Duodenal mucosa (tissue), 2 donors: ENCODE data around the gene CR2.
A peak's percentile ranks its signal among the peaks of the same experiment; 100 is the strongest.

Experiments
- H3K27ac ChIP-seq: one replicate; pipeline ENCODE4 v1.7.0; 2013; ENCODE audit warnings: low read depth, low read length
- H3K27me3 ChIP-seq, 2 donors: one replicate each; pipeline ENCODE4 v1.7.0; 2013; ENCODE audit warnings: low read length in 2 of 2, control low read depth in 1 of 2; ENCODE audit not compliant: insufficient read depth in 2 of 2, control insufficient read depth in 1 of 2
- H3K36me3 ChIP-seq, 2 donors: one replicate each; pipeline ENCODE4 v1.7.0; 2013; ENCODE audit warnings: low read length in 2 of 2, control low read depth in 1 of 2; ENCODE audit not compliant: insufficient read depth in 2 of 2, control insufficient read depth in 1 of 2
- H3K4me1 ChIP-seq, 2 donors: one replicate each; pipeline ENCODE4 v1.7.0; 2013; ENCODE audit warnings: low read length in 2 of 2, control low read depth in 1 of 2; ENCODE audit not compliant: insufficient read depth in 2 of 2, control insufficient read depth in 1 of 2
- H3K4me3 ChIP-seq, 2 donors: one replicate each; pipeline ENCODE4 v1.7.0; 2013; ENCODE audit warnings: low read length in 2 of 2, low read depth in 1 of 2
- H3K9ac ChIP-seq, 2 donors: one replicate each; pipeline ENCODE4 v1.7.0; 2013; ENCODE audit warnings: low read length in 2 of 2, low read depth in 1 of 2
- H3K9me3 ChIP-seq, 2 donors: one replicate each; pipeline ENCODE4 v1.7.0; 2013; ENCODE audit warnings: low read length in 2 of 2, control low read depth in 1 of 2; ENCODE audit not compliant: control insufficient read depth in 1 of 2

Gene CR2

DNA sequence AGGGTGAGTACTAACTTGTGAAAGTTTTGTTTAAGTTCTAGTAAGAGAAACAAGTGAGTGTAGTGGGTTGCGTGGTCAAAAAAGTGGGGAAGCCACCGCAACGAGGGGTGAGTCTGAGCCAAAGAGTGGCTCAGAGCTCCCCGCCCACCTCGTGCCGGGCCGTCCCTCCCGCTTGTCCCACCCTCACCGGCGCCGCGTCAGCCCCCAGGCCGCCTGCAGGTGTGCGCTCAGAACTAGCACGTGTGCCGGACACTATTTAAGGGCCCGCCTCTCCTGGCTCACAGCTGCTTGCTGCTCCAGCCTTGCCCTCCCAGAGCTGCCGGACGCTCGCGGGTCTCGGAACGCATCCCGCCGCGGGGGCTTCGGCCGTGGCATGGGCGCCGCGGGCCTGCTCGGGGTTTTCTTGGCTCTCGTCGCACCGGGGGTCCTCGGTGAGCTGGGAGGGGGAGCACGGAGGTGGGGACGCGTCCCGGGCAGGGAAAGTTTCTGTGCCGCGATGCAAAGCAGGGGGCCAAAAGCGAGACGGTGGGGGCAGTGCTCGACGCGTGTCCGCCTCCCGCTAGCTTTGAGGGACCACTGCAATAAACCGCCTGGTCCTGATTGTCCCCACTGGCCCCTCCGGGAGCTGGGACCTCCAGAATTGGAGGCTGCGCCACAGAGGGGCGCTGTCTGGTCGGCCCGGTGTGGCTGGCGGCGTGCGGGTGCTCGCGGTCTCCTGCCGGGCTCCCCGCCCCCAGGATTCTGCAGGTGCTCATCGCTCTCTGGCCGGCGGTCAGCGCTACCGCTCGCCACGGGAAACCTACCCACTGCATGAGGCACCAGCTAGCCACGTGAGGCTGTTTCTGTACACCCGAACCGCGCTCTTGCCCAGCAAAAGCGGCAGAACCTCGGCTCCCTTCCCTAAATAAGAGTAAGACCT is at the start of gene CR2:
Gene CR2 (plus strand): TSS at position 283 of the 919 bp plus-strand sequence. CDS start 91 bp downstream, at position 374.
- Histone ChIP-seq H3K27me3 (peaks cover 32 to 33% of the 10 kb centered on the region in 2 donors), H3K9ac (peak within 1 kb of the TSS; percentile 25 to 34), H3K36me3 (no peaks in the 10 kb centered on the region), H3K9me3 (no peaks in the 10 kb centered on the region), H3K4me1 (peaks cover 0 to 12% of the 10 kb centered on the region in 2 donors), H3K4me3 (peak within 1 kb of the TSS; percentile 45 to 67), H3K27ac (no peak within 1 kb of the TSS)

DNA sequence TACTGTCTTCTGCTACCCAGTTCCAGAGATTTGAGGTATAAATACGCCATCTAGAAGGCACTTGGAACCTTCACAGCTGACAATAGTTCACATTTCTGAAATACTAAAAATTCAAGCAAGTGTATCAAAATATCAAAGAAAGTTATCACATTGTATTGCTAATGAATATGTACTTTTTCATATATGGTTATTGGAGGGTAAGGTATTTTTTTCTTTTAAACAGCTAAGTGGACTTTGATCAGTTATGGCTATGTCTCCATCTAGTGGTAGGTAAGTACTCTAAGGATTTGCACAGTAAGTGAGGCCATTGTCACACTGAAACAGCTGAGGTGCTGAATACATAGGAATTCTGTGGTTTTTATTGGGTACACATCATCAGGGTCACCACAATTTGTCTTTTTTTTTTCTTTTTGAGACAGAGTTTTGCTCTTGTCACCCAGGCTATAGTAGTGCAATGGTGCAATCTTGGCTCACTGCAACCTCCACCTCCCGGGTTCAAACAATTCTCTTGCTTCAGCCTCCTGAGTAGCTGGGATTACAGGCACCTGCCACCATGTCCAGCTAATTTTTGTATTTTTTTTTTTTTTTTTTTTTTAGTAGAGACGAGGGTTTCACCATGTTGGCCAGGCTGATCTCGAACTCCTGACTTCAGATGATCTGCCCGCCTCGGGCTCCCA is 49.1 kb upstream of the CR2 start:
- Histone ChIP-seq H3K36me3 (no peaks in the 10 kb centered on the region), H3K4me1 (no peaks in the 10 kb centered on the region), H3K27ac (no peak overlapping the region), H3K9ac (no peak overlapping the region), H3K27me3 (no peaks in the 10 kb centered on the region), H3K4me3 (no peak overlapping the region), H3K9me3 (no peaks in the 10 kb centered on the region)

DNA sequence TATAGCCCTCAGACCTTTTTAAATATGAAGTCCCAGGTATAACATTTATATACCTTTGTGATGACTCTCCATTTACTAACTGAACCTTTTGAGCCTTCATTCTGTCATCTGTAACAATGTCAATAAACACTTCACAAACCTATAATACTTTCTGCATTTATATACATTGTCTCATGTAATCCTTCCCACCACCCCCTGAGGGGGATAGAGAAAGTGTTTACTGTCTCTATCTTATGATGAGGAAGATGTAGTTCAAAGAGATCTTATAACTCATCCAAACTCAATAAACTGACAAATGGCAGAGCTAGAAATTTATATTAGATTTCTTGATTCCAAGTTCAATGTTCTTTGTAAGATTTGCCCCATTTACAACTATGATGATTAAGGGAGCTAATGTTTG is 48.3 kb upstream of the CR2 start:
- Histone ChIP-seq H3K36me3 (no peaks in the 10 kb centered on the region), H3K9ac (no peak overlapping the region), H3K9me3 (no peaks in the 10 kb centered on the region), H3K27me3 (no peaks in the 10 kb centered on the region), H3K27ac (no peak overlapping the region), H3K4me1 (no peaks in the 10 kb centered on the region), H3K4me3 (no peak overlapping the region)

DNA sequence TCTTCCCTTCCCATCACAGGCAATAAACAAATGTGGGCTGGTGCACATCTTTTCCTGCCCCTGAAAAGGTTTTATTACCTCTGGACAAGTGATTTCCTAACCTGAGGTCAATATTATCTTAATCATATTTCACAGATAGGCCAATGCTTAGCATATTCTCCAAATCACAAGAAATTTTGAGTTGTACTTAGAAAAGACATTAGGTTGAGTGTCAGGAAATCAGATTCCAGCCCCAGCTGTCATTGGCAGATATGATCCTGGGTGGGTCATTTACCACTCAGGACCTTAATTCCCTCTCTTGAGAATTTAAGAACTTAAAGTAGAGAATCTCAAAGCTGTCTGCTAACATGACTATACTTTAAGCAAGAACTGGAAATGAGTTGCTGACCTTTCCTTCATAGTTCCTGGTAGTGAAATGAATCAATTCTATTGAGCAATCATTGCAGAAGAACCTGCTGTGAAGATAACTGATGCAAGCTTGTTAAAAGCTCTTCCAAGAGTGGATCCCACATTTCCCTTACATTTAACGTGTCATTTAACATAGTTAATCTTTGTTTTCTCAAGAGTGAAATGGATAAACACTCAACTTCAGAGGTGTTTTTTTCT is 46.4 kb upstream of the CR2 start:
- Histone ChIP-seq H3K27ac (no peak overlapping the region), H3K4me1 (no peaks in the 10 kb centered on the region), H3K36me3 (no peaks in the 10 kb centered on the region), H3K9ac (no peak overlapping the region), H3K27me3 (no peaks in the 10 kb centered on the region), H3K9me3 (no peaks in the 10 kb centered on the region), H3K4me3 (no peak overlapping the region)

DNA sequence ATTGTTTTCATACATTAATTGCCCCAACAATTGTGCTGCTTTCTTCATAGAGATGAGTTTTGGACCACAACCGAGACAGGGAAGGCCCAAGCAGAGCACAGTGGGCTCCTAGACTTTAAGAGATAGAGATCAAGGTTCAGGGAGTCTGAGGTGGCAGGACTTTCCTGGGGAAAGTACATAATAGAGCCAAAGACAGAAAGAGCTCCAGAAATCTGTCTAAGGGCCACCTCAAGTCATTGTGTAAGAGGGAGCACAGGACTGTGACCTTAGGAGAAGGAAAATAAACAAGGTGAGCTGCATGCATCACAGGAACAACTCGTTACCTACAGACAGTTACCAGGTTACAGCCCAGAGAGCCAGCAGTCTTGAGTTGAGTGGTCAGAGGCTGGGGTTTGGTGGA is 41.3 kb upstream of the CR2 start:
- Histone ChIP-seq H3K27ac (no peak overlapping the region), H3K4me3 (no peak overlapping the region), H3K36me3 (no peaks in the 10 kb centered on the region), H3K9ac (no peak overlapping the region), H3K9me3 (no peaks in the 10 kb centered on the region), H3K4me1 (peaks cover 0 to 5% of the 10 kb centered on the region in 2 donors), H3K27me3 (no peaks in the 10 kb centered on the region)

DNA sequence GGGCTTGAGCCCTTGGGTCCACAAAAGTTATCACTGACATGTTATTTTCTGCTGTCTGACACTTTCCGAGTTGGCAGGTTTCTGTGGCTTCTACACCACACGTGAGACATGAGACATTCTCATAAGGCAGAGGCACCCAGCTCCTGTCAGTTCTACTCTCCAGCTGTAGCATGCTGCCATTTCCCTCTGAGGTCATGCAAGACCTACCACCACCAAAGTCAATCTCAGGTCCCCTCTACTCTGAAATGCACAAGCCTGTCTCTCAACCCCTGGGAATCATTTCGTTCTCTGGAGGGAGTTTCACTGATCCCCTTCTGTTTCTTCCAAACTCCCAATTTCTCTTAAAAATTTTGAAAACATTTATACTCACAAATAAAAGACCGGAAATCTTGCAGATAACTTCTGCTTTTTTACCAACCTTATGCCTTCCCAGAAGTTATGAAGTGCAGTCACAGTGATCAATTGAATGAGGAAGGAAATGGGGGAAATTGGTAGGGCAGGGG is 39.5 kb upstream of the CR2 start:
- Histone ChIP-seq H3K4me3 (no peak overlapping the region), H3K36me3 (no peaks in the 10 kb centered on the region), H3K27ac (no peak overlapping the region), H3K4me1 (peaks cover 0 to 5% of the 10 kb centered on the region in 2 donors), H3K9me3 (no peaks in the 10 kb centered on the region), H3K9ac (no peak overlapping the region), H3K27me3 (no peaks in the 10 kb centered on the region)

DNA sequence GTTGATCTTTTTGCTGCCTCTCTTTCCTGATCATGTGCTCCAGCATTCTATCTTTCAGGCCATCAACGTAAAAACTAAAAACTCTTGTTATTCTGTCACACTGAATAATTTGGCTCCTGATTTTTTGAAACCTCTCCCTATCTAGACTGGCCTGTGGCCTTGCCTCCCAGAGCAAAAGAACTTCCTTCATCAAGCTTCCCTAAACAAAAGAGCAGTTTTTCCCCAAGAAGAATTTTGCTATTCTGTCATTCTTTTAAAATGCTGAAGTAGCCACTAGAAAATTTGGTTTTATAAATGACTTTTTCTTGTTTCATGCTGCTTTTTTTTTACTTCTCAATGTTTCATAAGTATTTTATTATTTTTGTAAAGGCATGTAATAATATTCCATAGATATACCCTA is 37.1 kb upstream of the CR2 start:
- Histone ChIP-seq H3K27me3 (peaks cover 0 to 1% of the 10 kb centered on the region in 2 donors), H3K4me1 (peaks cover 0 to 5% of the 10 kb centered on the region in 2 donors), H3K4me3 (no peak overlapping the region), H3K9me3 (no peaks in the 10 kb centered on the region), H3K27ac (no peak overlapping the region), H3K36me3 (no peaks in the 10 kb centered on the region), H3K9ac (no peak overlapping the region)

DNA sequence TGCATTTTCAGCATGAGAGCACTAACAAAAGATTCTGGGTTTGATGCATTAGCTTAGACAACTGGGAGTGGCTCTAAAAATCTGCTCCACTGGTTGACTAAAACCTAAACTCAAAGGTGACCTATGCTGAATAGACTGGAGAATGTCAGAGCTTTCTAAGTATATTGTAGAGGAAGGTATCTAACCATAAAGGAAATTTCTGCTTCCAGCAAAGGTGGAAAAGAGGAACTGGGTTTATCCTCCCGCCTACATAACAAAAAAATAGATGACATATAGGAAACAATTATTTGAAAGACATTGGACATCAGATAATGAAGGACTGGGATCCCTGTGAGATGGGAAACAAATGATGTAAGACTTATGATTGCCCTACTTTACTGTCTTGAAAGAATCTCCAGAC is 35.8 kb upstream of the CR2 start:
- H3K27me3 ChIP-seq, result peaks cover 0 to 4% of the 10 kb centered on the region in 2 donors
- peaks cover 0 to 5% of the 10 kb centered on the region in 2 donors for H3K4me1 ChIP-seq
- H3K27ac ChIP-seq, result no peak overlapping the region
- no peaks in the 10 kb centered on the region for H3K9me3 ChIP-seq
- H3K9ac ChIP-seq, result no peak overlapping the region
- no peak overlapping the region for H3K4me3 ChIP-seq
- H3K36me3 ChIP-seq, result no peaks in the 10 kb centered on the region

DNA sequence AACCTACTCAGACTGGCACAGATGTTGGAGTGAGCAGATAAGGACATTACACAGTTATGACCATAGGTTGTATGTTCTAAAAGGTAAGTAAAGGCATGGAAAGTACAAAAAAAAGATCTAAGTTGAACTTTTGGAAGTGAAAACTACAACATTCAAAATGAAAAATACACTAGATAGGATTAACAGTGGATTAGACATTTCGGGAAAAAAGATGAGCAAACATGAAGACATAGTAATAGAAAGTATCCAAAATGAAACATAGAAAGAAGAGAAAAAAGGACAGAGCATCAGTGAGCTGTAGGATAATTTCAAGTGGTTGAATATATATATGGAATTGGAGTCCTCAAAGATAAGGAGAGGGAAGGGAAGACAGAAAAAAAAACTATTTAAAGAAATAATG is 34.0 kb upstream of the CR2 start:
- H3K4me1 ChIP-seq, result peaks cover 4 to 7% of the 10 kb centered on the region in 2 donors
- peaks cover 0 to 4% of the 10 kb centered on the region in 2 donors for H3K27me3 ChIP-seq
- no peaks in the 10 kb centered on the region for H3K36me3 ChIP-seq
- no peak overlapping the region for H3K9ac ChIP-seq
- H3K4me3 ChIP-seq, result no peak overlapping the region
- H3K27ac ChIP-seq, result no peak overlapping the region
- no peaks in the 10 kb centered on the region for H3K9me3 ChIP-seq

DNA sequence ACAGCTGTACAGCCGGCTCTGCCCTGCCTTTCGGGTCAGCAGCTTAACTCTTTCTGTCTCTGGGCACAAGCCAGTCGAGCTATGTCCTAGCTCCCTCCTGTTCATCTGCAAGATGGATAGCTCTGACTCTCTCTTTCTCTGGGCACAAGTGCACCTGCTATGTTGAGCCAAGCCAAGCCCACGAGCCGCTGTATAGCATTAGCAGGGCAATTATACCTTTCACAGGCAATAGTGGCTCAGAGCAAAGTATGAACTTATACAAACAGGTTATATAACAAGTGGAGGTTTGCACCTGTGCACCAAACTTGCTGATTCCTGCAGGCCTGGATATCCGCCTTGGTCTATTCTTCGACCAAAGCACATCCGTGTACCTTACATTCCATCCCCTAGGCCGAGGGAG is 33.0 kb upstream of the CR2 start:
- Histone ChIP-seq H3K4me3 (no peak overlapping the region), H3K9ac (no peak overlapping the region), H3K36me3 (no peaks in the 10 kb centered on the region), H3K27me3 (peaks cover 0 to 4% of the 10 kb centered on the region in 2 donors), H3K4me1 (peaks cover 4 to 10% of the 10 kb centered on the region in 2 donors), H3K27ac (no peak overlapping the region), H3K9me3 (no peaks in the 10 kb centered on the region)
